CD4-positive, alpha-beta memory T cell (primary cell): ENCODE data around the gene DOCK4. TPM values are rescaled to one million over a fixed set of nuclear protein-coding genes. Genes with fewer than 3 reads are reported as not detected.

Experiments
- CTCF ChIA-PET: fragments of 350-600 bp; sonication (Branson Sonifier 250); formaldehyde crosslinking; loops from one replicate; lab custom pipeline; 2021; ENCODE audit warnings: inconsistent platforms; ENCODE audit not compliant: partially characterized antibody; lab: Charles Lee
- POLR2A ChIA-PET: fragments of 350-600 bp; sonication (Branson Sonifier 250); formaldehyde crosslinking; loops from one replicate; lab custom pipeline; 2021; ENCODE audit not compliant: partially characterized antibody; lab: Charles Lee
- DNase-seq, 5 donors: peaks; one replicate each; pipeline versions ENCODE4 v3.0.0 to v3.0.0-alpha.2; 2020 to 2022; ENCODE audit warnings: mixed read lengths in 1 of 5
- H3K27ac ChIP-seq: one replicate; pipeline ENCODE4 v1.7.0; 2013; ENCODE audit warnings: low read depth, low read length
- H3K27me3 ChIP-seq: 2 replicates; pipeline ENCODE4 v1.7.0; 2013; ENCODE audit warnings: mild to moderate bottlenecking, low read length, moderate library complexity; ENCODE audit not compliant: insufficient read depth
- H3K36me3 ChIP-seq: 2 replicates; pipeline ENCODE4 v1.7.0; 2013; ENCODE audit warnings: mild to moderate bottlenecking, low read length, moderate library complexity; ENCODE audit not compliant: insufficient read depth
- H3K4me1 ChIP-seq: 2 replicates; pipeline ENCODE4 v1.7.0; 2013; ENCODE audit warnings: mild to moderate bottlenecking, low read length, moderate library complexity; ENCODE audit not compliant: insufficient read depth
- H3K4me3 ChIP-seq, 2 donors: one replicate each; pipeline ENCODE4 v1.7.0; 2013; ENCODE audit warnings: low read length in 2 of 2, mild to moderate bottlenecking in 1 of 2
- H3K9me3 ChIP-seq, 2 donors: one replicate each; pipeline ENCODE4 v1.7.0; 2013; ENCODE audit warnings: low read length in 2 of 2, control low read depth in 1 of 2; ENCODE audit not compliant: control insufficient read depth in 1 of 2
- H3K27ac Mint-ChIP-seq, 7 donors: one replicate each; pipeline ENCODE4 v1.8.0; 2020 to 2021; ENCODE audit warnings: mixed read lengths in 7 of 7, mild to moderate bottlenecking in 6 of 7, inconsistent platforms in 3 of 7, moderate library complexity in 3 of 7
- H3K27me3 Mint-ChIP-seq, 2 donors: one replicate each; pipeline ENCODE4 v1.8.0; 2020 to 2021; ENCODE audit warnings: mixed read lengths in 2 of 2
- H3K36me3 Mint-ChIP-seq, 2 donors: one replicate each; pipeline ENCODE4 v1.8.0; 2020 to 2021; ENCODE audit warnings: mixed read lengths in 2 of 2, inconsistent platforms in 1 of 2, mild to moderate bottlenecking in 1 of 2
- H3K4me1 Mint-ChIP-seq, 4 donors: one replicate each; pipeline ENCODE4 v1.8.0; 2020 to 2021; ENCODE audit warnings: mixed read lengths in 4 of 4, mild to moderate bottlenecking in 1 of 4
- H3K4me3 Mint-ChIP-seq, 8 donors: one replicate each; pipeline ENCODE4 v1.8.0; 2020 to 2021; ENCODE audit warnings: mixed read lengths in 8 of 8, mild to moderate bottlenecking in 7 of 8, moderate library complexity in 6 of 8, inconsistent platforms in 3 of 8
- H3K9me3 Mint-ChIP-seq, 8 donors: one replicate each; pipeline ENCODE4 v1.8.0; 2020 to 2021; ENCODE audit warnings: mixed read lengths in 8 of 8, mild to moderate bottlenecking in 5 of 8, inconsistent platforms in 3 of 8, moderate library complexity in 1 of 8
- intact Hi-C: fragments of 100-400 bp; cut with micrococcal nuclease; formaldehyde crosslinking; loops from one replicate; pipeline ENCODE4 v1.15.1; 2023
- polyA plus RNA-seq, 2 donors: library from polyadenylated mRNA; unstranded; fragments of 300-500 nt; fragmentation: Illumina TruSeq; gene quantifications; one replicate each; pipeline ENCODE4 v1.2.3, GENCODE V29; 2021
- total RNA-seq, 2 experiments: library from RNA; stranded (reverse); gene quantifications; one replicate each; pipeline ENCODE4 v1.2.3, GENCODE V29; 2021

Gene DOCK4
- total and polyA plus RNA-seq, 4 experiments from 2014 or later: 0.47 to 1.5 (median 1.2) TPM; not detected in 1

DNA sequence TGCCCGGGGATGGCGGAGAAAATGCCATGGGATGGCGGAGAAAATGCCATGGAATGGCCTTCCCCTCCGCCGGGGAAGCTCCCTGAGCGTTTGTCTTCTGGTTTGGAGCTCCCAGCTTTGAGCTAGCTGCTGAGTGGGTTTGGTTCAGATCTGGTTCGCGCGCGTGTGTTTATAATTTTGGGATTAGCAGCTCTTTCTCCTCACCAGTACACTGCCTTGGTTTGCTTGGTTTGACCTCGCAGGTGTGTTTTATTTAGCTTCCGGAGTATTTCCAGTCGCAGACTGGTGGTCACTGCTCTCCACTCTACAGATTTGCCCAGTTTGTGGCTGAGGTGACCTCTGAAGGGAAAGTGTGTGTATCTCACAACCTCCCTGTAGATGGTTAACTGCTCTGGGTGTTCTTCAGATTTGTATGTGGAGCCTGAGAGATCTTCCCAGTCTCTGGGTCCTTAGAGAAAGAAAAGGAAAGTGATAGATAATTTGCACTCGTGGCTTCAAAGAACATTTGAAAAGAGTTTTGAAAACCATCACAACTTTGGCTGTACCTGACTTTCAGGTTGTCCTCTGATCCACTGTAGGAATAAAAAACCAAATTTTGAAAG lies 893 bp upstream of the DOCK4 start:
- Histone ChIP-seq H3K27me3 (peaks cover 20% of the 10 kb centered on the region), H3K9me3 (no peaks in the 10 kb centered on the region), H3K27ac (peak overlapping the region; percentile 71), H3K4me3 (peak overlapping the region; percentile 95 to 100), H3K36me3 (no peaks in the 10 kb centered on the region), H3K4me1 (peaks cover 30% of the 10 kb centered on the region)
- Mint-ChIP-seq H3K4me1 (peaks cover 31 to 54% (median 39%) of the 10 kb centered on the region in 4 donors), H3K27me3 (peaks cover 14% of the 10 kb centered on the region in 2 donors), H3K9me3 (peaks cover 0 to 1% (median 0%) of the 10 kb centered on the region in 8 donors), H3K27ac (peak overlapping the region; percentile 93 to 96 (median 94)), H3K4me3 (peak overlapping the region; percentile 92 to 98 (median 96)), H3K36me3 (peaks cover 3 to 11% of the 10 kb centered on the region in 2 donors)
- intact Hi-C loops: loop anchor here (1.0 to 5.0 kb wide), 6 partner anchors 184 to 911 kb away; partner anchors contain the start of genes IFRD1, IMMP2L, SMIM30 and TMEM168
- CTCF ChIA-PET: interaction anchor here (1.1 kb wide), 2 partner anchors 207 to 733 kb away, joined by 3 read pairs; a partner anchor contains a TSS
- POLR2A ChIA-PET: interaction anchor here (0.8 to 3.1 kb wide), 6 partner anchors 9 to 912 kb away, joined by 3 to 39 read pairs (median 4); partner anchors contain the start of genes IFRD1 and IMMP2L
- peak in 3 of 5 donors; percentile 6 to 16 (median 9) for DNase-seq

- Histone ChIP-seq H3K4me1 (peaks cover 30% of the 10 kb centered on the region), H3K4me3 (peak overlapping the region in 1 of 2 donors; percentile 100), H3K36me3 (no peaks in the 10 kb centered on the region), H3K27ac (peak overlapping the region; percentile 10), H3K27me3 (peaks cover 31% of the 10 kb centered on the region), H3K9me3 (no peaks in the 10 kb centered on the region)
- Mint-ChIP-seq H3K36me3 (peaks cover 0 to 11% of the 10 kb centered on the region in 2 donors), H3K4me1 (peaks cover 25 to 45% (median 30%) of the 10 kb centered on the region in 4 donors), H3K27me3 (peaks cover 25 to 29% of the 10 kb centered on the region in 2 donors), H3K4me3 (peak overlapping the region; percentile 92 to 98 (median 96)), H3K27ac (peak overlapping the region; percentile 48 to 93 (median 70)), H3K9me3 (peaks cover 0 to 1% (median 0%) of the 10 kb centered on the region in 8 donors)
- ChIA-PET POLR2A (interaction anchor here (1.0 to 3.1 kb wide), 5 partner anchors 9 to 913 kb away, joined by 3 to 39 read pairs (median 4); partner anchors contain the start of genes IFRD1 and IMMP2L), CTCF (interaction anchor here (0.9 kb wide), 2 partner anchors 27 to 28 kb away, joined by 3 read pairs; no protein-coding TSS in a partner anchor)
- intact Hi-C loops: loop anchor here (1.0 to 5.0 kb wide), 6 partner anchors 185 to 913 kb away; partner anchors contain the start of genes IFRD1, IMMP2L, SMIM30 and TMEM168
- DNase-seq: peak; percentile 24 to 64 (median 49)
Observed at GRCh38 chr7:112205343-112206237, 609 bp downstream of the DOCK4 start.

DNA sequence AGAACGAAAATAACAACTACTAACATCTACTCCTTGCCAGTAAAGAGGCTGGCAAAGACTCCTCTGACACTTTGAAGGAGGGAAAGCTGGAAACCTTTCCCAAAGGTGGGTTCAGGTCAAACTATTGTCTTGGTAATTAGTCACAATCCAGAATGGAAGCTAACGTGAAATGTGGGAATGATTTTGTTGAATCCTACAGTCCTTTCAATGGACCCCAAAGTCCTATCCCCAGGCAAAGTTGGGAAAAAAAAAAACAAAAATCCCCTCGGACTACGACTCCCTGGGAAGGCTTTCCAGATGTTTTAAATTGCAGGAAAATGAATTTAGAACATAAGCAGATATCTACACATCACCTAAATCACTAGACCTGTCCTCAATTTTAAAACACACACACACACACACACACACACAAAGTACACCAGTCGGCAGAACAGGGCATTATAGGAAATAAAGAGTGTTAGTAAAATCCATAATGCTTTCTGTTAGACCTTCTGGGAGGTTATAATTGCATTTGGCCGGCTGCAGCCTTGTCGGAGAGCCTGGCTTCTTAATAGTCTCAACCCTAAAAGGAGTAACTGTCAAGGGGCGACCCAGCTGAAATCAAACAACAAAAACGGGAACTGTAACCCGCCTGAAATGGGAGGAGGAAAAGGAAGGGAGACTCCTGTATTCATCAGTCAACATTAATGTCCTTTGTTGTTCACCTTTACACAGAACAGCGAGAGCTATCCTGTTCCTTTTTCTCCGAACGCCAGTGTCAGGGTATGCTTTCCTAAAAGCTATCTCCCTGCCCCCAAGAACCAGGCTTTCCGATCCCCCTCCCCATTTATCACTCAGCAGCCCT lies 1.5 kb downstream of the DOCK4 start:
- DNase-seq: peak in 4 of 5 donors; percentile 16 to 27 (median 21)
- Mint-ChIP-seq H3K27me3 (peaks cover 25 to 32% of the 10 kb centered on the region in 2 donors), H3K4me3 (peak overlapping the region; percentile 92 to 98 (median 96)), H3K36me3 (peaks cover 0 to 11% of the 10 kb centered on the region in 2 donors), H3K9me3 (peaks cover 0 to 1% (median 0%) of the 10 kb centered on the region in 8 donors), H3K4me1 (peaks cover 24 to 45% (median 30%) of the 10 kb centered on the region in 4 donors), H3K27ac (peak overlapping the region in 6 of 7 donors; percentile 1 to 93 (median 70))
- peaks cover 30% of the 10 kb centered on the region for H3K4me1 ChIP-seq
- ChIA-PET CTCF (interaction anchor here (0.9 kb wide), 2 partner anchors 26 to 28 kb away, joined by 3 read pairs; no protein-coding TSS in a partner anchor), POLR2A (interaction anchor here (1.0 to 3.1 kb wide), 3 partner anchors 10 to 643 kb away, joined by 4 to 39 read pairs (median 10); partner anchors contain the start of genes IFRD1 and IMMP2L)
- H3K27me3 ChIP-seq: peaks cover 31% of the 10 kb centered on the region
- no peaks in the 10 kb centered on the region for H3K9me3 ChIP-seq
- H3K4me3 ChIP-seq: peak overlapping the region in 1 of 2 donors; percentile 100
- H3K27ac ChIP-seq: no peak overlapping the region
- no peaks in the 10 kb centered on the region for H3K36me3 ChIP-seq
- intact Hi-C loops: loop anchor here (5.0 kb wide), 1 partner anchor 642 kb away; the partner anchor contains the start of gene IMMP2L

GRCh38 chr7:112203365-112203739 lies 2.8 kb downstream of the DOCK4 start:
- Mint-ChIP-seq H3K4me3 (peak overlapping the region in 3 of 8 donors; percentile 26 to 98 (median 47)), H3K9me3 (peaks cover 0 to 1% (median 0%) of the 10 kb centered on the region in 8 donors), H3K4me1 (peaks cover 23 to 42% (median 29%) of the 10 kb centered on the region in 4 donors), H3K36me3 (peaks cover 0 to 11% of the 10 kb centered on the region in 2 donors), H3K27me3 (peaks cover 26 to 36% of the 10 kb centered on the region in 2 donors), H3K27ac (no peak overlapping the region)
- Histone ChIP-seq H3K4me3 (no peak overlapping the region), H3K36me3 (no peaks in the 10 kb centered on the region), H3K27ac (no peak overlapping the region), H3K9me3 (no peaks in the 10 kb centered on the region), H3K4me1 (peaks cover 30% of the 10 kb centered on the region), H3K27me3 (peaks cover 31% of the 10 kb centered on the region)
- intact Hi-C loops: no loop called here
- ChIA-PET CTCF (no interaction called here), POLR2A (no interaction called here)
- DNase-seq: no peak

GRCh38 chr7:112202816-112203215 lies 3.4 kb downstream of the DOCK4 start:
- peaks cover 23 to 41% (median 29%) of the 10 kb centered on the region in 4 donors for H3K4me1 Mint-ChIP-seq
- H3K9me3 Mint-ChIP-seq: peaks cover 0 to 1% (median 0%) of the 10 kb centered on the region in 8 donors
- no peak overlapping the region for H3K27ac ChIP-seq
- ChIA-PET POLR2A (no interaction called here), CTCF (no interaction called here)
- peaks cover 35% of the 10 kb centered on the region for H3K27me3 ChIP-seq
- intact Hi-C loops: no loop called here
- H3K9me3 ChIP-seq: no peaks in the 10 kb centered on the region
- no peak overlapping the region for H3K4me3 ChIP-seq
- peak in 3 of 5 donors; percentile 10 to 18 (median 16) for DNase-seq
- no peak overlapping the region for H3K4me3 Mint-ChIP-seq
- H3K27me3 Mint-ChIP-seq: peaks cover 27 to 40% of the 10 kb centered on the region in 2 donors
- no peak overlapping the region for H3K27ac Mint-ChIP-seq
- peaks cover 30% of the 10 kb centered on the region for H3K4me1 ChIP-seq
- no peaks in the 10 kb centered on the region for H3K36me3 ChIP-seq
- H3K36me3 Mint-ChIP-seq: peaks cover 0 to 11% of the 10 kb centered on the region in 2 donors

DNA sequence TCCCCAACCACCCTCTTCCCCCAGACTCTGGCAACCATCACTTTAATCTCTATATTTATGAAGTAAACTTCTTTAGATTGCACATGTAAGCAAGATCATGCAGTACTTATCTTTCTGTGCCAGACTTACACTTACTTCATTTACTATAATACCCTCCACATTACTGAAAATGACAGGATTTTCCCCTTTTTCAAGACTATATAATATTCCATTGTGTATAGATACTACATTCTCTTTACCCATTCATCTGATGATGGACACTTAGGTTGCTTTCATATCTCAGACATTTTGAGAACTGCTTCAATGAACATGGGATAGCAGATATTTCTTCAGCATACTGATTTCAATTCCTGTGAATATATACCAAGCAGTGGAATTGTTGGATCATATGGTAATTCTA lies 4.4 kb downstream of the DOCK4 start:
- Histone ChIP-seq H3K27me3 (peaks cover 35% of the 10 kb centered on the region), H3K4me1 (peaks cover 22% of the 10 kb centered on the region), H3K27ac (no peak overlapping the region), H3K36me3 (no peaks in the 10 kb centered on the region), H3K9me3 (no peaks in the 10 kb centered on the region), H3K4me3 (no peak overlapping the region)
- POLR2A ChIA-PET: no interaction called here
- CTCF ChIA-PET: no interaction called here
- H3K4me3 Mint-ChIP-seq: no peak overlapping the region
- peaks cover 0 to 6% of the 10 kb centered on the region in 2 donors for H3K36me3 Mint-ChIP-seq
- DNase-seq: no peak
- H3K4me1 Mint-ChIP-seq: peaks cover 17 to 31% (median 22%) of the 10 kb centered on the region in 4 donors
- peaks cover 0 to 1% (median 0%) of the 10 kb centered on the region in 8 donors for H3K9me3 Mint-ChIP-seq
- peaks cover 31 to 47% of the 10 kb centered on the region in 2 donors for H3K27me3 Mint-ChIP-seq
- no peak overlapping the region for H3K27ac Mint-ChIP-seq
- intact Hi-C loops: no loop called here
